ENCODE measurements around the gene RPTOR.

RPTOR gene

DNA sequence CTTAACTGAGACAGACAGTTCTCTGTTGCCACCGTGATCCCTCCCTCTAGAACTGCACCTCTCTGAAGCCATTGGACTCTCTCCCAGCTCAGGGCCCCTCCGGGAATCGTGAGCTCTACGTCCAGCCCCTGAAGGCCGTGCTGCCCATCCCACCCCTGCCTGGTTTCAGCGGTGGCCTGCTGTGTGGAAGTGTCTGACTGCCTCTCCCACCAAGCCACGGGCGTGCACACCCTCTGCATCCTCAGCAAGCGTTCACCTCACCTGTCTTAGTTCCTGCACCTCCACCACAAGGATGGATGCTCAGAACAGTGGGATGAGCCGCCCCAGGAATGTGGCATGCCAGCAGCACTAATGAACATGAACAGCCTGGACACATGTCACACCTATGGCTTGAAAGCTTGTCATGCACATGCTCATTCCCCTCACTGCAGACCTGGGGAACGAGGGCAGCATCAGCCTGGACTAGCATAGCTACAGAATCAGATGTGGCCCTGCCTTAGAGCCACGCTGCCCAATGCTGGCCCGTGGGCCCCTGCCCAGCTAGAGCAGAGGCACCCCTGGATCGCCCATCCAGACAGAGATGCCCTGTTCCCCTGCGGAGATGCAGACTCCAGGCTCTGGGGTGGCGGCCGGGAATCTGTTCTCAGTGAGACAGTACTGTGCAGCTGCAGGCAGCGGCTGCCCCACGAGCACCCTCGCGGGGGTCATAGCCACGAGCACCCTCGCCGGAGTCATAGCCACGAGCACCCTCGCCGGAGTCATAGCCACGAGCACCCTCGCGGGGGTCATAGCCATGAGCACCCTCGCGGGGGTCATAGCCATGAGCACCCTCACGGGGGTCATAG, 373.3 kb downstream of the RPTOR start:
- TF ChIP-seq, protein P1, sequence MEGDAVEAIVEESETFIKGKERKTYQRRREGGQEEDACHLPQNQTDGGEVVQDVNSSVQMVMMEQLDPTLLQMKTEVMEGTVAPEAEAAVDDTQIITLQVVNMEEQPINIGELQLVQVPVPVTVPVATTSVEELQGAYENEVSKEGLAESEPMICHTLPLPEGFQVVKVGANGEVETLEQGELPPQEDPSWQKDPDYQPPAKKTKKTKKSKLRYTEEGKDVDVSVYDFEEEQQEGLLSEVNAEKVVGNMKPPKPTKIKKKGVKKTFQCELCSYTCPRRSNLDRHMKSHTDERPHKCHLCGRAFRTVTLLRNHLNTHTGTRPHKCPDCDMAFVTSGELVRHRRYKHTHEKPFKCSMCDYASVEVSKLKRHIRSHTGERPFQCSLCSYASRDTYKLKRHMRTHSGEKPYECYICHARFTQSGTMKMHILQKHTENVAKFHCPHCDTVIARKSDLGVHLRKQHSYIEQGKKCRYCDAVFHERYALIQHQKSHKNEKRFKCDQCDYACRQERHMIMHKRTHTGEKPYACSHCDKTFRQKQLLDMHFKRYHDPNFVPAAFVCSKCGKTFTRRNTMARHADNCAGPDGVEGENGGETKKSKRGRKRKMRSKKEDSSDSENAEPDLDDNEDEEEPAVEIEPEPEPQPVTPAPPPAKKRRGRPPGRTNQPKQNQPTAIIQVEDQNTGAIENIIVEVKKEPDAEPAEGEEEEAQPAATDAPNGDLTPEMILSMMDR (IDR thresholded peaks at IDR 0.05; ENCODE audit: insufficient read depth, missing control alignments) = no peak
- FAIRE-seq (no peak), DNase-seq (ENCODE audit: insufficient read length, low spot score) (no peak)

DNA sequence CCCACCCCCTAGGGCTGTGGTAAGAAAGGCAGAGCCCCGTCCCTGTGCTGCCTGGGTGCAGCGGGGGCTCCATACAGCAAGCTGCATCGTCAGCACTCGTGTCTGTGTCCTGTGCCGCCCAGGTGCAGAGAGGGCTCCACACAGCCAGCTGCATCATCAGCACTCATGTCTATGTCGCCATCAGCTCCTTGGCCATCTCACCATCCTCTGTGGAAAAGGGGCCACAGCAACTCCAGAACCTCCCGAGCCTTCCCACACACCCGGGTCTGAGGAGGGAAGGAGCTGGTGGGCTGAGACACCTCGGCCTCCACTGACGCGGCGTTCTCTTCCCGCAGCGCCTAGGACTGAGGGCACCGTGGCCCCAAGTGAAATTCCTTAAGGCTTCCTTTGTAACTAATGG, 374.1 kb downstream of the RPTOR start:
- TF ChIP-seq, protein P1 (IDR thresholded peaks at IDR 0.05; ENCODE audit: insufficient read depth, missing control alignments) = no peak
- DNase-seq (ENCODE audit: insufficient read length, low spot score) = no peak
- FAIRE-seq = no peak

DNA sequence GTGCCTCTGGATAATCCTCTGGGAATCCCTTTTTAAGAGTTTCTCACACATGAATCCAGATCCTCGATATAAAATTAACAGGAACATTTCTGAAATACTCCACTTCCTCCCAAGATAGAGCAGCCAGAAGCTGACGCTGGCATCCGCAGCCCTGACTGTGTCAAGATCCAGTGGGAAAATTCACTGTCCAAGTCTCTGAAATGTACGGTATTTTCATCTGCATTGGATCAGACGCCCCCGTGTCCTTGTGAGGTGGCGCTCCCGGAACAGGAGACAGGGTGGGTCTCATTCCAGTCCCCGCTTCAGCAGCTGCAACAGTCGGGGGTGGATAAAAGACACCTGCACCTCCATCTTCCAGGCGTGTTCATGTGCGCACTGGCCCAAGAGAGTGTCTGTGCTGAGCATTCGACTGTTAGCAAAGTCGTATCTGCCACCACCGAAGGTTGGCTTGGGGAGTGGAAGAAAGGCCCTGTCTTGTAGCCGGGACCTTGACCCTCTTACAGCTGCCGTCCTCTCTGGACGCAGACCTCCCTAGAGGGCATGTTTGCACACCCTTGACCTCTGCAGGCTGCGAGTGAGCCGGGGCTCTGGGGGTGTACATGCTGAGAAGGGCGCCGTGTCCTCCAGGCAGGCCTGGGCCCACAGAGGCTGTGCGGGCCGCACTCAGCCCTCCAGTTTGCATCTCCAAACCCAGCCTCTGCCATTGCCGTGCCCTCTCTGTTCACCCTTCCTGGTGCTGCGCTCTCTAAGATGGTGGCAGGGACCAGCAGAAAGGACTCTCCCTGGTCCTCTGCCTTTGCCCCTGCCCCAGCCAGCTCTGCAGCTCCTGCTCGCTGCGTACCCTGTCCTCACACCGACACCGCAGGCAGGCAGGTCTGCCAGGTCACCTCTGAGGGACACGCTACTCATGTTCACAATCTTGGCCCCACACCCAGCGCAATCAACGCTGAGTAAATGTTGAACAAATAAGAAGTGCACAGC, 375.0 kb downstream of the RPTOR start:
- TF ChIP-seq, protein P1 (IDR thresholded peaks at IDR 0.05; ENCODE audit: insufficient read depth, missing control alignments) = no peak
- DNase-seq (ENCODE audit: insufficient read length, low spot score) (no peak), FAIRE-seq (no peak)

DNA sequence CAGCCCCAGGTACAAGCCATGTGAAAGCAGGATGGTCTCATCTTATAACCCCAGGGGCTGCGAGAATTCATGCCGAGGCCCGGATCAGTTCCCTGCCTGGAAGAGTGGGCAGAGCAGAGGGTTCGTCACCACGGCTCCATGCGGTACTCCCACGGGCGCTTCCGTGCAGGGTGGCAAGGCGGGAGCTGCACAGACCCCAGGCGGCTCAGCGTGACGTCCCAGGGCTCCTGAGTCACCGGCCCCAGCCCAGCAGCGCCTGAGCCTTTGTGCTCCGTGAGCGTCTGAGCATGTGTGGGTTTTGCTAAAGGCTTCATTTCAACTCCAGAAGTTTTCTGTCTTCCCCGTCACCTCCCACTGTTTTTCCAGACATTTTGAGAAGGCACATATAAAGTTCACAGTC, 375.8 kb downstream of the RPTOR start:
- TF ChIP-seq, protein P1 (IDR thresholded peaks at IDR 0.05; ENCODE audit: insufficient read depth, missing control alignments) = no peak
- DNase-seq (ENCODE audit: insufficient read length, low spot score) (no peak), FAIRE-seq (no peak)

DNA sequence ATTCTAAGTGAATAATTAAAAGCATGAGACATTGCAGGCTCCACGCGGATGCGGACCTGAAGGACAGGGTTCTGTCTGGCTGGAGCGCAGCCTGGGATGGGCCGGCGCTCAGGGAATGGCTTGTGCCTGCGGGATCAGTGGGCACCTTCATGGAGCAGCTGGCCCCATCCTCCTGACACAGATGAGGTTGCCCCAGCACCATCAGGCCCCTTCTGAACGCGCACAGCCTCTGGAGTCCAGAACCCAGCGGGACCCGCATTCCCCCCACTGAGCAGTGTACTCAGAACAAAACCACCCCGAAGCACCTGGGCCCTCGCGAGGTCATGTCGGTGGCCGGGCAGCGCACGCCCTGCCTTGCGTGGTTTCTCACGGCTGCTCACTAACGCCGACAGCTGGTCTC, 376.5 kb downstream of the RPTOR start:
- FAIRE-seq (no peak), DNase-seq (ENCODE audit: insufficient read length, low spot score) (no peak)
- TF ChIP-seq, protein P1 (IDR thresholded peaks at IDR 0.05; ENCODE audit: insufficient read depth, missing control alignments) = no peak

DNA sequence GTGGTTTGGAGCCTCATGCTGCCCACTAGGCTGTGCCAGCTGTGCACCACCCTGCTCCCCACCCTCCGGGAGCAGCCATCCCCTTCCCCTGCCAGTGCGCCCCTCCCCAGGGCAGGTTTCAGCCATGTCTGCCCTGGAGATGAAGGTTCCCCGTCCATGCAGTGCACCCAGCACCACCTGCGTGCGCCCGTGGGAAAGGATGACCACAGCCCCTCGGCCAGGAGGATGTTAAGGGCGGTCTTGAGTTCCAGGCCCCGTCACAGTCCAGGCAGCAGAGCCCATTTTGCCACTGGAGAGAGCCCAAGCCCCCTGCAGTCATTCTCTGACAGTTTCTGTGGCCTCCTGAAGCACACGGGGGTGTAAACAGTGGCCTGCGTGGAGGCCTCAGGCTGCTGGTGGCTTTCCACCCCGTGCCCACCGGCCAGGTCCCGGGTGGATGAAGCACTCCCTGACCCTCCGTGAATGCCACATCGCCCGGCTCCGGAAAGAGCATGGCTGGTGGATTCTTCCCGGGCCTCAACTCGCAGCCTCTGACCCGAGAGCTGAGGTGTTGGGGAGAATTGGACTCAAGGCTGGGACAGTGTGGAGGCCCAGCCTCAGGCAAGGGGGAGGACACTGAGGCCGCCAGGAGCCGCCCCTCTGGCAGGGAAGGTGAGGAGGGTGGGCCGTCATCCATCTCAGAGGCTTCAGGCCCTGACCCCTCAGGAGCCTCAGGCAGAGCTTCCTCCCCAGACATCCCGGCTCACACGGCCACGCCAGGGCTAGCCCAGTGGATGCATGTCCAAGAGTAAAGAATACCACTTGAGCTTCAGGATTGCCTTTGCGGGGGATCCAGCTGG, 377.3 kb downstream of the RPTOR start:
- no peak for FAIRE-seq
- no peak for DNase-seq (ENCODE audit: insufficient read length, low spot score)
- TF ChIP-seq, protein P1 (IDR thresholded peaks at IDR 0.05; ENCODE audit: insufficient read depth, missing control alignments) = no peak
